Activated naive CD8-positive, alpha-beta T cell treated with anti-CD3 and anti-CD28 coated beads for 36 hours (primary cell): Measurements from ENCODE around the gene ITGAV. TPM values are rescaled to one million over a fixed set of nuclear protein-coding genes. Genes with fewer than 3 reads are reported as not detected.

Experiments used
- DNase-seq: peaks from one replicate; pipeline ENCODE4 v3.0.0; 2021
- H3K27ac Mint-ChIP-seq: one replicate; pipeline ENCODE4 v1.8.0; 2022; ENCODE audit warnings: mild to moderate bottlenecking, moderate library complexity, mixed read lengths
- H3K27me3 Mint-ChIP-seq: one replicate; pipeline ENCODE4 v1.8.0; 2022; ENCODE audit warnings: mild to moderate bottlenecking, mixed read lengths
- H3K36me3 Mint-ChIP-seq: one replicate; pipeline ENCODE4 v1.8.0; 2021; ENCODE audit warnings: mild to moderate bottlenecking, mixed read lengths
- H3K4me1 Mint-ChIP-seq: one replicate; pipeline ENCODE4 v1.8.0; 2021; ENCODE audit warnings: mixed read lengths
- H3K4me3 Mint-ChIP-seq: one replicate; pipeline ENCODE4 v1.8.0; 2022; ENCODE audit warnings: mild to moderate bottlenecking, moderate library complexity, mixed read lengths
- H3K9me3 Mint-ChIP-seq: one replicate; pipeline ENCODE4 v1.8.0; 2022; ENCODE audit warnings: mixed read lengths
- total RNA-seq, 2 experiments: library from RNA; stranded (reverse); gene quantifications; one replicate each; pipeline ENCODE4 v1.2.3, GENCODE V29; 2021

Gene ITGAV
- total RNA-seq = 1 to 10 TPM; 3.6 to 3.9 TPM

DNA sequence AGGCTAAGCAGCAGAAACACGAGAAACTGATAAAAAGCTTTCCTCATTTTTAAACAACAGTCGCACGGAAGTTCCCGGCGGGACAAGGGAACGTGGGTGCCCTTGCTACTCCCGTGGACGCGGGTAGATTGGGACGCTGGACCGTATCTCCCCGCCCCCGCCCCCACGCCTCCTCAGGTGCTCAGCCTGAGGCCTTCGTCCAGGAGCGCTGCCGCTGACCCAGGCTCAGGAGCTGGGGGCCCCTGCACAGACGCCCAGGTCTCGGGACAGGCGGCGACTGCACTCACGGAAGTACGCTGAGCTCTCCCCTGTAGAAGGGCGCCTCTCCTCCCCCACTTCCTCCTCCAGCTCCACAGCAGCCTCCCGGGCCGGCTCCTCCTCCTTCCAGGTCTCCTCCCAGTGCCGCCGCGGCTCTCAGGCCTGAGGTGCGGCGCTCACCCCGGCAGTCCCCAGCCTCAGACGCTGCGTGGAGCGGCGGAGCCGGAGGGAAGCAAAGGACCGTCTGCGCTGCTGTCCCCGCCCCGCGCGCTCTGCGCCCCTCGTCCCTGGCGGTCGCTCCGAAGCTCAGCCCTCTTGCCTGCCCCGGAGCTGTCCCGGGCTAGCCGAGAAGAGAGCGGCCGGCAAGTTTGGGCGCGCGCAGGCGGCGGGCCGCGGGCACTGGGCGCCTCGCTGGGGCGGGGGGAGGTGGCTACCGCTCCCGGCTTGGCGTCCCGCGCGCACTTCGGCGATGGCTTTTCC lies at the start of gene ITGAV:
Gene ITGAV, plus strand, starts transcription at position 445 of the 738 bp plus-strand sequence. Its CDS starts 283 bp downstream, at position 728.
- peaks cover 23% of the 10 kb centered on the region for H3K4me1 Mint-ChIP-seq
- no peaks in the 10 kb centered on the region for H3K36me3 Mint-ChIP-seq
- peak; percentile 88 for DNase-seq
- H3K27me3 Mint-ChIP-seq = no peaks in the 10 kb centered on the region
- peak within 1 kb of the TSS; percentile 79 for H3K27ac Mint-ChIP-seq
- H3K4me3 Mint-ChIP-seq = peak within 1 kb of the TSS; percentile 86
- H3K9me3 Mint-ChIP-seq = no peaks in the 10 kb centered on the region

DNA sequence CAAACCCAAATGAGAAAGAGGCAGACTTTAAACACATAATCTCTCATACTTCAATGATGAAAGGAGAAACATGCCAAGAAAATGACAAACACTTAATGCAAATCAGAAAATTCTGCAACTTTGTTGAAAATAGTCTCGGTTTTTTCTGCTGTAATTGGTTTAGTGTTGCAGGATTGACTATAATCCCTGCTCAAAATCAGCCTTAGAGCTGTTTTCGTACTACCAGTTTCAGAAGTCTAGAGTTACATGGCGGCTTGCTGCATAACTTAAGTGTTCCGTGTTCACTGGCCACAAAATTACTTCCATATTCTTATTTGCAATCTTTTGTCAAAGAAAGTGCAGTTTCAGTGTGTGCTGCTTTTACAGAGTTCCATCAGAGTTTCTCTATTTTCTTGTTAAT lies 48.9 kb upstream of the ITGAV start:
- Mint-ChIP-seq H3K4me1 (no peaks in the 10 kb centered on the region), H3K27ac (no peak overlapping the region), H3K36me3 (peaks cover 1% of the 10 kb centered on the region), H3K27me3 (peaks cover 10% of the 10 kb centered on the region), H3K4me3 (no peak overlapping the region), H3K9me3 (no peaks in the 10 kb centered on the region)
- DNase-seq = no peak

DNA sequence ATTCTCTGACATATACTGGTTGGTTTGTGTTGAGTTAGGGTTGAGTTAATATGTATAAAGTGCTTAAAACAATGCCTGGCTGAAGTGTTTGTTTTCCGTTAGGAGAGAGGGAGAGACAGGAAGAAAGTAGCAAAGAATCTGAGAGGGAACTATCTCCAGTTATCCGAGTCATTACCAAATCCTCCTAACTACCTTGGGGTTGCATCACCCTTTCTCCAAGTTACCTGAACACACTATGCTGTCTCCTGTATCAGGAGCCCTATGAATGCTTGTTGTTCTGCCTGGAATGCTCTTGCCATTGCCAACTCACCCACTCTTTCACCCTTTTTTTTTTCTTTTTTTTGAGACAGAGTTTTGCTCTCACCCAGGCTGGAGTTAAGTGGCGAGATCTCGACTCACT lies 47.9 kb upstream of the ITGAV start:
- Mint-ChIP-seq H3K36me3 (peaks cover 1% of the 10 kb centered on the region), H3K27ac (no peak overlapping the region), H3K4me3 (no peak overlapping the region)

DNA sequence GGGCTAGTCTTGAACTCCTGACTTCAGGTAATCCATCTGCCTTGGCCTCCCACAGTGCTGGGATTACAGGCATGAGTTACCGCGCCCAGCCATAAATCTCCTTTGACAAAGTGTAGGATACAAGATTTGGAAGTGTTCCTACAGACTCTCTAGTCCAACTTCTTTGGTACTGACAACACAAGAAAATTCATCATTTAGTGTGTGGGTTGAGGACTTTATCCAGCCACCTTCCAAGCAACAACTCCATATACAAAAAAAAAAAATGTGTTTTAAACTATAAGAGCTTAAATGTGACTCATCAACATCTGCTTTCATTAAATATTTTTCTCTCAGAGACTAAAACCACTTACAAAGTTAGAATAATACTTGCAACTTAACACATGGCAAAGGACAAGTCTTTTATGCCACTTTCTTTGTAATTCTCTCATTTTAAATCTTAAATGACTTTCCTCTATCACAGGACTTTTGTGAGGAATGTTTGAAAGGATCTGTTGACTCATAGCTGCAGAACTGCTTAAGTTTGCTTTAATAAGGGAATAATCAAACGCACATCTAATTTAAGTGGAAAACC lies 46.2 kb upstream of the ITGAV start:
- Mint-ChIP-seq H3K4me3 (no peak overlapping the region), H3K36me3 (peaks cover 1% of the 10 kb centered on the region), H3K4me1 (no peaks in the 10 kb centered on the region), H3K9me3 (no peaks in the 10 kb centered on the region), H3K27me3 (peaks cover 6% of the 10 kb centered on the region), H3K27ac (no peak overlapping the region)
- no peak for DNase-seq

More for the DNA sequence above, 47.9 kb upstream of the ITGAV start:
- DNase-seq = no peak
- Mint-ChIP-seq H3K27me3 (peaks cover 6% of the 10 kb centered on the region), H3K4me1 (no peaks in the 10 kb centered on the region), H3K9me3 (no peaks in the 10 kb centered on the region)

DNA sequence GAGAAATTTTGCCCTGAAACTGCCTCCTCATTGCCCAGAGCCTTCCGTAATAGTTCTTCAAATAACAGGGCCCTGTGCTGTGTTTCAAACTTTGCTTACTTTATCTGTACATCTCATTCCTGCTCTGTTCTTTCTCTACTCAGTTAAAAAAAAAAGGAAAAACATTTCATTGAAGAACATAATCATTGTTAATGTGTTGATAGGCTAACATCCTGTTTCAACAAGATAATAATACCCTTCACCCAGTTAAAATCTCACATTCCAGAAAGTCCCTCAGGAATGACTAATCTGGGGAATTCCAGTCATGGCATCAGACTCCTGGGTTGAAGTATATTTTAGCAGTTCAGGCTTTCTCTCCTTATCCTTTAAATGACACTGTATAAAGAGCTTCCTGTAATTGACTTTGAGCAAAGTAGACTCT lies 45.6 kb upstream of the ITGAV start:
- peaks cover 1% of the 10 kb centered on the region for H3K36me3 Mint-ChIP-seq
- no peak overlapping the region for H3K27ac Mint-ChIP-seq
- no peaks in the 10 kb centered on the region for H3K4me1 Mint-ChIP-seq
- no peak for DNase-seq
- H3K9me3 Mint-ChIP-seq = no peaks in the 10 kb centered on the region
- peaks cover 6% of the 10 kb centered on the region for H3K27me3 Mint-ChIP-seq
- no peak overlapping the region for H3K4me3 Mint-ChIP-seq

DNA sequence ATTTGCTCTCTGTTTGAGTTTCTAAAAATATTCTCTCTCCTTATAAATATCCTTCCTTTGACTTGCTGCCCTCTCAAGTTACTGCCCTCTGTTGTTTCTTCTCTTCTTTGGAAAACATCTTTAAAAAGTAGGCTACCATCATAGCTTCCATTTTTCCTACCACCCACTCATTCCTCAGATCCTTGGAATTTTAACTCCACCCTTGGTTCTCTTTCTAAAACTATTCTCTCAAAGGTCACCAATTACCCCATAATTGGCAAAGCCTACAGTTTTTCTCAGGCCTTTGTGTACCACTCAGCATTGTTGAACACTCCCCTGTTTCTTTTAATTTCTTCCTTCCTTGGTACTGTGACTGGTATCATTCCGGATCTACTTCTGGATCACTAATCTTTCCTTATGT lies 43.0 kb upstream of the ITGAV start:
- H3K27ac Mint-ChIP-seq = no peak overlapping the region
- peaks cover 1% of the 10 kb centered on the region for H3K36me3 Mint-ChIP-seq
- H3K9me3 Mint-ChIP-seq = no peaks in the 10 kb centered on the region
- H3K27me3 Mint-ChIP-seq = peaks cover 10% of the 10 kb centered on the region
- no peaks in the 10 kb centered on the region for H3K4me1 Mint-ChIP-seq
- DNase-seq = no peak
- H3K4me3 Mint-ChIP-seq = no peak overlapping the region

DNA sequence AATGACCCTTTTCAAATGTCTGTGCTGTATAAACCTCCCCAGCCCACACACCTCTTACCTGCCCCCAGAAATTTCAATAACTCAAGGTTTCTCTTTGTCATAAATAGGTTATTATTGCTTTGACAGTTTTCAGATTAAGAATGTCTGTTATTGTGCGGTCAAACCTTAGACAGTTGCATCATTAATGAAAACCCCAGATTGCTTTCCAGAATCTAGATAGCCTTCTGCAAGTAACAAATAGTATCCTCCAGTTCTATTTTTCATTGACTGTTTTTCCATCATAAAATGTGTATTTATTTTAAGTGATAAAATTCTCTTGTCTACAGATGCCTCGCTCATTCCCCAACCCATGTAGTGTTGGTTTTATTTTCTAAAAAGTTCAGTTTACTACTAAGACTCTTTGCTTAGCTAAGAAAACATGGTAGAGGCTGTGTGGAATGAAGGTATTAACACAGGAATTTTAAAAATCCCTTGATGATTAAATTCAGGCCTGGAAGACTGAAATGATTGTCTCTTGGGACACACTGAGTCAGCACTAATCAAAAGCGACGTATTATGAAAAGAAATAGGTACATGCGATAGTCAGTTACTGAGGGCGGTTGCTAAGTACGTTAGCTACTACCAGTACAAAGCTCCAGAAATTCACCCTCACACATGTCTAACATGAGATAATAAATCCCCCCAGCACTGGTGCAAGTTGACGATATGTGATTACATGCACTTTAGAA lies 38.4 kb upstream of the ITGAV start:
- peaks cover 10% of the 10 kb centered on the region for H3K27me3 Mint-ChIP-seq
- H3K9me3 Mint-ChIP-seq = no peaks in the 10 kb centered on the region
- H3K36me3 Mint-ChIP-seq = no peaks in the 10 kb centered on the region
- no peaks in the 10 kb centered on the region for H3K4me1 Mint-ChIP-seq
- DNase-seq = no peak
- H3K4me3 Mint-ChIP-seq = no peak overlapping the region
- no peak overlapping the region for H3K27ac Mint-ChIP-seq

DNA sequence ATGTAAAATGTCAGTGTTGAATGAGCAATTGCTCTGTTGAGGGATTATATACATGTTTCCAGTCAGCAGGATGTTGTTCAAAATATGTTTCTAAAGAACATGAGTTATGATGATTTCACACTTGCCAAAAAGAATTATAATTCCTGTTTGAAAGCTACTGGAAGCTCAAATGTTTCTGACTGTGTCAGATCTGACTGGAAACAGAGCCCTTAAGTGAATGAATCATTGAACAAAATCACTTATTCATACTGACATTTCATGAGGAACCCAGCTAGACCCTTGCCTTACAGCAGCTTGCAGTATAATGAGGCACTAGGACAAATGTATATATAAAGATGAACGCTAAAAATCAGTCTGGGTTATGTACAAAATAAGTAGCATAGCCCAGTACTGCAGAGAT lies 35.4 kb upstream of the ITGAV start:
- no peak for DNase-seq
- H3K4me3 Mint-ChIP-seq = no peak overlapping the region
- no peaks in the 10 kb centered on the region for H3K9me3 Mint-ChIP-seq
- H3K4me1 Mint-ChIP-seq = no peaks in the 10 kb centered on the region
- peaks cover 10% of the 10 kb centered on the region for H3K27me3 Mint-ChIP-seq
- no peak overlapping the region for H3K27ac Mint-ChIP-seq
- H3K36me3 Mint-ChIP-seq = no peaks in the 10 kb centered on the region

DNA sequence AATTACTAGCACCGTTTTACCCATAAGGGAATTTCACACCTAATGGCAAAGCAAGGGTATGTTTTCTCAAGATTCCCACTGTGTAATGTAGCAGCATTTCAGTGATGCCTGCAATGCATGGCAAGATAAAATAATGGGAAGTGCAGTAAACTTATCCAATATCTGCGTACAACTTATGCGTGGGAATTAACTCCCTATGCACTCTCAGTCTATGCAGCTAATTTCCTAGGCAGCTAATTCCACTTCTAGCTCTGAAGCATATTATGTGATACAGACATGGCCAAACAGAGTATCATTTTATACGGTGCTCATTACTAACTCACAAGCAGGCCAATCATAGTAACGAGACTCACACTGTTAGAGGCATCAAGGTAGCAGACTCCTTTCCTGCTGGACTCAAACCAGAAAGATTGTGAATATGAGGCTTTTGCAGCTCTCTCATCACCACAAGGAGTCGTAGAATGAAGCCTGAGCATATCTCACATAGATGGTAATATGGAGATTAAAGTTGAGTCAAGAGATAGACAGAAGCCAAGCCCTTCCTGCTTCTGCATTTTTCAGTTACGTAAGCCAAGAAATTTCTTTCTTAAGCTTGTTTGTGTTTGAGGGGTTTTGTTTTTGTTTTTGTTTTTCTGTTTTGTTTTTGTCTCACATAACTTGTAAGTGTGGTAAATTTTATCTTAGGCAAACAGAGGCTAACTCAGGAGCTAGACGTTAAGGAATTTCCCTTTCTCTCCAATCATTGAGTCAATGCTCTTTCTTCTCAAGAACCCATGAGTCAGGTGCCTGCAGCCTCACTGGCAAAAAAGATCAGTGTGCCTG lies 34.8 kb upstream of the ITGAV start:
- Mint-ChIP-seq H3K27me3 (peaks cover 6% of the 10 kb centered on the region), H3K4me3 (no peak overlapping the region), H3K36me3 (no peaks in the 10 kb centered on the region), H3K4me1 (no peaks in the 10 kb centered on the region), H3K9me3 (no peaks in the 10 kb centered on the region), H3K27ac (no peak overlapping the region)
- DNase-seq = no peak

DNA sequence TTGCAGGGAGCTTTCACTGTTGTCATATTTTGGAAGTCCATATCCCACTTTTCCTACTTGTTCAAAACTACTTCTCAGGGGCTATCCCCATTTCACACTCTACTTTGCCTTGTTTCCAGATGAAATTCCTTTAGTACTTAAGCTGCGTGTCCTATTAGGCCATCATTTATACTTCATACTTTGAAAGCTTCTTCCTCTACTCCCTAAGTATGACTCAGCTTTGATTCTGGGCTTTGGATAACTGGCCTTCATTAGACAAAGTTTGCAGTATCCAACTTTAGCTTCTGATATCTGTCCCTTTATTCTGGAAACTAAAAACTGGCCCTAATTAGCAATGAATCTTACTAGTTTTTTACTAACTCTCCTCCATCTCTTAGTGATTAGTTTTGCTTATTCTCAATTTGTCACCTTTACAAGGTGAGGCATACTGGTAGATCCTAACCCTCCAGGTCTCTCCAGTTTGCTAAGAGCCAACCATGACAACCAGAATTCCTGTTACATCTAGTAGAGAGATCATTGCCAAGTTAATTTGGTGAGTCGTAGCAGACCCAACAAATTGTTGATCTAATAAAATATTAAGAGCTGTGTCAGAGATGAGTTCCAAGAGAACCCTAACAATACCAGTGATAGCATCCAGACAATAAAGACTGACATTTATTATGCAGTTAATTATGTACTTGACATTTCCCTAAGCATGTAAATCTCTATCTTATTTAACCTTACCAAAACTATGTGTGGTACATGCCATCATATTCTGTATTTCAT lies 31.2 kb upstream of the ITGAV start:
- Mint-ChIP-seq H3K36me3 (no peaks in the 10 kb centered on the region), H3K4me3 (no peak overlapping the region), H3K4me1 (no peaks in the 10 kb centered on the region), H3K27ac (no peak overlapping the region), H3K27me3 (no peaks in the 10 kb centered on the region), H3K9me3 (no peaks in the 10 kb centered on the region)
- no peak for DNase-seq

DNA sequence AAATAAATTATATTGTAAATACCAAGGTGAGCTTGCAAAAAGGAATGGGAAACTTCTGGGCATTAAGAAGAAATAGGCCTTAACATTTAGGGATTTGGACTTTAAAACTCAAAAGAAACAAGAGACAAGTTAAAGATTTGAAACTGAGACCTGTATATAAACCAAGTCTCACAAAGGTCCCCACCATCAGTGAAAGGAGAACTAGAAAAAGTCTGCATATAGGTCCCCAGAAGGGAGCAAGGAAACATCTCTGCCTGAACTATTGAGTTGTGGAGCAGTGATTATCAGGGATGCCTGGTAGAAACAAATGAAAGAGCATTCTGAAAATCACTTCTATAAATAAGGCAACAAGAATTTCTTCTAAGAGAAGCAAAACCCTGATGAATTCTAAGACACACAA lies 30.5 kb upstream of the ITGAV start:
- DNase-seq = no peak
- no peak overlapping the region for H3K4me3 Mint-ChIP-seq
- no peak overlapping the region for H3K27ac Mint-ChIP-seq
- peaks cover 4% of the 10 kb centered on the region for H3K27me3 Mint-ChIP-seq
- H3K36me3 Mint-ChIP-seq = no peaks in the 10 kb centered on the region
- no peaks in the 10 kb centered on the region for H3K4me1 Mint-ChIP-seq
- H3K9me3 Mint-ChIP-seq = no peaks in the 10 kb centered on the region

DNA sequence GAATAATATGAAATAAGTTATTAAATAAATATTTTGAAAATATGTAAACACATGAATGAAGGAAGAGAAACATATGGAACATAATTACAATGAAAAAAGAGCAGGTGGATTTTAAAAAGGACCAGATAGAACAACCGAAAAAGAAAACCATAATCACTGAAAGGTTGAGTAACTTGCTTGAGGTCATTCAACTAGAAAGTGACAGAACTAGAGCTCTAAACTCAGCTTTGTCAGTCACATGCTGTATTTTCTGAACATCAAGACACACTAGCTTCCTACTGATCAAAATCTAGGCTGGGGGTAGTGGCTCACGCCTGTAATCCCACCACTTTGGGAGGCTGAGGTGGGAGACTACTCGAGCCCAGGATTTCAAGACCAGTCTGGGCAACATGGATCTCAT lies 30.0 kb upstream of the ITGAV start:
- Mint-ChIP-seq H3K27ac (no peak overlapping the region), H3K4me3 (no peak overlapping the region), H3K27me3 (peaks cover 4% of the 10 kb centered on the region)

DNA sequence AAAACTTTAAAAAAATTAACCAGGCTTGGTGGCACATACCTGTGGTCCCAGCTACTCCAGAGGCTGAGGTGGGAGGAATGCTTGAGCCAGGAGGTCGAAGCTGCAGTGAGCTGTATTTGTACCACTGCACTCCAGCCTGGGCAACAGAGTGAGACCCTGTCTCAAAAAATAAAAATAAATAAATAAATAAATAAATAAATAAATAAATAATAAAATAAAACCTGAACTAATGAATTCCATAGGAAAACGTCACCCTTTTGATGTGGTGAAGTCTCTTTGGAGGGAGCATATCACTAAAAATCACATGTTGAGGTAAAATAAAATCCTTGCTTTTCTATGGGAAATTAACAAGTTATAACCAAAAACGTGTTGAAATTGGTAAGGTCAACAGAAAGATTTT lies 29.6 kb upstream of the ITGAV start:
- H3K36me3 Mint-ChIP-seq = no peaks in the 10 kb centered on the region
- no peaks in the 10 kb centered on the region for H3K4me1 Mint-ChIP-seq
- H3K4me3 Mint-ChIP-seq = no peak overlapping the region
- no peaks in the 10 kb centered on the region for H3K9me3 Mint-ChIP-seq
- no peak for DNase-seq
- H3K27ac Mint-ChIP-seq = no peak overlapping the region
- H3K27me3 Mint-ChIP-seq = peaks cover 4% of the 10 kb centered on the region

More for the DNA sequence above, 30.0 kb upstream of the ITGAV start:
- DNase-seq = no peak
- Mint-ChIP-seq H3K4me1 (no peaks in the 10 kb centered on the region), H3K9me3 (no peaks in the 10 kb centered on the region), H3K36me3 (no peaks in the 10 kb centered on the region)

DNA sequence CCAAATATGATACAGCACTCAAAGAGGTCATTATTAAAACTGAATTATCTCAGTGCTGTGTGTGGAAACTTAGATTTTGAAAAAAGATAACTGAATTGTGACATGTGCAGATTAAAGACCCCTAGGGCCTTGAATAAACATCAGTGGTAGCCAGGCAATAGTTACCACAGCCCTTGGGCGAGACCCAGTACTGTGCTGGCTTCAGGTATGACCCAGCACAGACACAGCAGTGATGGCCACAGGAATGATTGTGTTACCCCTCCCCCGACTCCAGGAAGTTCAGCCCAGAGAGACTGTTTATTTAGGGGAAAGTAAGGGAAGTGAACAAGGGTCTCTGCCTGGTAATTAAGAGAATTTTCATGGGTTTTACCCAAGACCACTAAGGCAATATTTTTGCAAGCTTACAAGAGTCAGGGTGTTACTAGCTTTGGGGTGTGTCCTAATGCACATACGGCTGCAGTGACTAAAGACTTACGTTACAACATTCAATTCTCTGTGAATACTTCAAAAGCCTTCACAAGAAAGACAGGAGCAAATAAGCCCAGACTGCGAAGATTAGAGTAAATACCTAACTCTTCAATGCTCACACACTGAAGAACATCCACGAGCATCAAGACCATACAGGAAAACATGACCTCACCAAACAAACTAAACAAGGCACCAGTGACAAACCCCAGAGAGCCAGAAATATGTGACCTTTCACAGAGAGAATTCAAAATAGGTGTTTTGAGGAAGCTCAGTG lies 28.2 kb upstream of the ITGAV start:
- no peak for DNase-seq
- H3K36me3 Mint-ChIP-seq = no peaks in the 10 kb centered on the region
- H3K27ac Mint-ChIP-seq = no peak overlapping the region
- no peaks in the 10 kb centered on the region for H3K4me1 Mint-ChIP-seq
- H3K27me3 Mint-ChIP-seq = peaks cover 4% of the 10 kb centered on the region
- no peaks in the 10 kb centered on the region for H3K9me3 Mint-ChIP-seq
- H3K4me3 Mint-ChIP-seq = no peak overlapping the region
